HCT116 (cell line): Measurements from ENCODE around the gene SCRN1. TPM values are rescaled to one million over a fixed set of nuclear protein-coding genes. Genes with fewer than 3 reads are reported as not detected.

Source experiments
- ATAC-seq: fragments of 200-7000 bp; cut with Tn5 transposase; 2 replicates; pipeline ENCODE4 v1.9.1; 2020; ENCODE audit warnings: mild to moderate bottlenecking, moderate library complexity
- BruUV-seq: library from RNA; stranded (reverse); fragments of 400-500 nt; replicated peaks from 2 replicates; lab custom pipeline; 2021; lab: Mats Ljungman, UMichigan
- CTCF ChIA-PET: fragments of 300-600 bp; sonication (Branson Sonifier 250); formaldehyde crosslinking; loops from one replicate; lab custom pipeline; 2021; ENCODE audit warnings: antibody characterized with exemption; lab: Charles Lee
- POLR2A ChIA-PET: fragments of 300-600, 350-600 bp; sonication (Branson Sonifier 250); formaldehyde crosslinking; loops from one replicate; lab custom pipeline; 2021; ENCODE audit warnings: antibody characterized with exemption; lab: Charles Lee
- RAD21 ChIA-PET, 2 experiments: fragments of 300-600 bp; sonication (Branson Sonifier 250); formaldehyde crosslinking; loops; one replicate each; lab custom pipeline; 2023; ENCODE audit warnings: low total read pairs in 2 of 2; ENCODE audit not compliant: uncharacterized antibody in 2 of 2, unreplicated experiment in 2 of 2, low non-redundant PET in 1 of 2; lab: Charles Lee
- DNase-seq: peaks from one replicate; pipeline ENCODE4 v3.0.0-alpha.2; 2010; ENCODE audit warnings: low read depth, low spot score
- H2AFZ ChIP-seq: fragments of 200-600 bp; shearing (Covaris generic), sonication (generic); 2 replicates; pipeline ENCODE4 v1.6.1; 2017; ENCODE audit warnings: low read depth, mixed run types, mixed read lengths, antibody characterized with exemption, low read length; ENCODE audit not compliant: poor library complexity, severe bottlenecking
- H3K27ac ChIP-seq: 2 replicates; pipeline ENCODE4 v1.5.1; 2012; ENCODE audit warnings: low read depth, low read length
- H3K27me3 ChIP-seq: fragments of 200-600 bp; sonication (generic); 2 replicates; pipeline ENCODE4 v1.6.1; 2016; ENCODE audit warnings: mixed run types, low read length, mixed read lengths; ENCODE audit not compliant: insufficient read depth
- H3K36me3 ChIP-seq, 2 experiments: fragments of 200-500 bp in 1 of 2; fragments of 200-600 bp in 1 of 2; sonication (Bioruptor generic) in 1 of 2; sonication (generic) in 1 of 2; 2 replicates each; pipeline versions ENCODE4 v1.5.1 to v1.6.1; 2014 to 2016; ENCODE audit warnings: low read length in 2 of 2, inconsistent platforms in 1 of 2, mixed read lengths in 1 of 2, mixed run types in 1 of 2; ENCODE audit not compliant: insufficient read depth in 2 of 2, control insufficient read depth in 1 of 2
- H3K4me1 ChIP-seq, 2 experiments: fragments of 200-600 bp in 1 of 2; sonication (generic) in 1 of 2; 2 replicates each; pipeline versions ENCODE4 v1.5.1 to v1.6.1; 2012 to 2017; ENCODE audit warnings: low read length in 2 of 2, inconsistent platforms in 1 of 2, mild to moderate bottlenecking in 1 of 2, mixed read lengths in 1 of 2, mixed run types in 1 of 2, moderate library complexity in 1 of 2; ENCODE audit not compliant: insufficient read depth in 2 of 2, control insufficient read depth in 1 of 2
- H3K4me2 ChIP-seq: fragments of 200-600 bp; sonication (generic); 2 replicates; pipeline ENCODE4 v1.6.1; 2017; ENCODE audit warnings: mixed run types, low read length, mixed read lengths
- H3K4me3 ChIP-seq, 2 experiments: fragments of 200-600 bp in 1 of 2; sonication (generic) in 1 of 2; replicated peaks in 1 of 2; 2 replicates each; pipeline ENCODE4 v1.5.1; 2011 to 2016; ENCODE audit warnings: low read length in 2 of 2, control low read depth in 1 of 2, low read depth in 1 of 2, mild to moderate bottlenecking in 1 of 2, mixed read lengths in 1 of 2, mixed run types in 1 of 2
- H3K79me2 ChIP-seq: fragments of 200-600 bp; sonication (generic); 2 replicates; pipeline ENCODE4 v1.6.1; 2017; ENCODE audit warnings: mild to moderate bottlenecking, mixed run types, low read length, moderate library complexity, mixed read lengths; ENCODE audit not compliant: insufficient read depth
- H3K9ac ChIP-seq: fragments of 200-600 bp; sonication (generic); 2 replicates; pipeline ENCODE4 v1.6.1; 2016; ENCODE audit warnings: low read length, mixed read lengths
- H3K9me2 ChIP-seq: fragments of 200-600 bp; sonication (generic), shearing (Covaris generic); 2 replicates; pipeline ENCODE4 v1.6.1; 2017; ENCODE audit warnings: mixed run types, mild to moderate bottlenecking, moderate library complexity; ENCODE audit not compliant: insufficient read depth
- H3K9me3 ChIP-seq, 2 experiments: fragments of 200-500 bp in 1 of 2; fragments of 200-600 bp in 1 of 2; sonication (Bioruptor generic) in 1 of 2; sonication (generic) in 1 of 2; 2 replicates each; pipeline ENCODE4 v1.6.1; 2014 to 2017; ENCODE audit warnings: low read length in 2 of 2, mixed read lengths in 2 of 2, inconsistent platforms in 1 of 2, low read depth in 1 of 2, mild to moderate bottlenecking in 1 of 2, mixed run types in 1 of 2, moderate library complexity in 1 of 2; ENCODE audit not compliant: control insufficient read depth in 1 of 2, insufficient read depth in 1 of 2
- H4K20me1 ChIP-seq: fragments of 200-600 bp; sonication (generic), shearing (Covaris generic); 2 replicates; pipeline ENCODE4 v1.6.1; 2017; ENCODE audit warnings: mixed run types, mild to moderate bottlenecking, moderate library complexity; ENCODE audit not compliant: insufficient read depth
- ATF3 ChIP-seq: IDR thresholded peaks from 2 replicates; pipeline ENCODE4 v1.6.1; 2012
- CEBPB ChIP-seq: IDR thresholded peaks from 2 replicates; pipeline ENCODE4 v1.6.1; 2012; ENCODE audit warnings: low read depth
- EGR1 ChIP-seq: IDR thresholded peaks from 2 replicates; pipeline ENCODE4 v1.6.1; 2012; ENCODE audit warnings: low read depth
- ELF1 ChIP-seq: IDR thresholded peaks from 2 replicates; pipeline ENCODE4 v1.6.1; 2012; ENCODE audit warnings: low read depth, borderline replicate concordance
- EZH2 ChIP-seq: fragments of 200-600 bp; sonication (generic); IDR thresholded peaks from 2 replicates; pipeline ENCODE4 v1.6.1; 2017; ENCODE audit warnings: antibody characterized with exemption, mixed run types
- EZH2phosphoT487 ChIP-seq: fragments of 200-600 bp; IDR thresholded peaks from 2 replicates; pipeline ENCODE4 v1.6.1; 2018; ENCODE audit warnings: antibody characterized with exemption, borderline replicate concordance
- FOSL1 ChIP-seq: IDR thresholded peaks from 2 replicates; pipeline ENCODE4 v1.6.1; 2012; ENCODE audit warnings: low read depth
- RAD21 ChIP-seq: IDR thresholded peaks from 2 replicates; pipeline ENCODE4 v1.6.1; 2012; ENCODE audit warnings: low read depth, mild to moderate bottlenecking
- SIN3A ChIP-seq: IDR thresholded peaks from 2 replicates; pipeline ENCODE4 v1.6.1; 2012; ENCODE audit warnings: low read depth
- SP1 ChIP-seq: IDR thresholded peaks from 2 replicates; pipeline ENCODE4 v1.6.1; 2012; ENCODE audit warnings: low read depth
- SRF ChIP-seq: IDR thresholded peaks from 2 replicates; pipeline ENCODE4 v1.6.1; 2012; ENCODE audit warnings: low read depth
- TCF7L2 ChIP-seq: IDR thresholded peaks from 2 replicates; pipeline ENCODE4 v1.7.0; 2011; ENCODE audit warnings: borderline replicate concordance, inconsistent platforms; ENCODE audit not compliant: insufficient read depth, insufficient read length; ENCODE audit errors: extremely low read depth
- YY1 ChIP-seq: IDR thresholded peaks from 2 replicates; pipeline ENCODE4 v1.6.1; 2011; ENCODE audit warnings: low read length, low read depth, moderate library complexity, mild to moderate bottlenecking; ENCODE audit not compliant: insufficient replicate concordance; ENCODE audit errors: extremely low read depth
- ZNF274 ChIP-seq: fragments of 200-500 bp; sonication (Bioruptor generic); IDR thresholded peaks from 2 replicates; pipeline ENCODE4 v1.6.1; 2014; ENCODE audit warnings: mild to moderate bottlenecking, low read depth, low read length, inconsistent platforms
- intact Hi-C: fragments of 100-400 bp; cut with micrococcal nuclease; formaldehyde crosslinking; loops from 2 replicates; pipeline ENCODE4 v1.10.0; 2022
- total RNA-seq: library from RNA; stranded (reverse); gene quantifications from one replicate; pipeline ENCODE4 v1.2.1, GENCODE V29; 2021; ENCODE audit not compliant: unreplicated experiment

SCRN1 gene
- total RNA-seq, 1 experiment from 2014 or later: 76.8 TPM

GRCh38 chr7:29957521-29958310 is 31.9 kb downstream of the SCRN1 start:
- H3K4me2 ChIP-seq: no peak overlapping the region
- RAD21 ChIA-PET: no interaction called here
- H3K36me3 ChIP-seq: peaks cover 7 to 18% of the 10 kb centered on the region in 2 experiments; a peak in 3 of 4 replicates
- TF ChIP-seq CEBPB (no peak), YY1 (no peak), SRF (no peak), TCF7L2 (no peak), EGR1 (no peak), RAD21 (no peak), FOSL1 (no peak), SP1 (no peak), ELF1 (no peak), SIN3A (no peak), EZH2 (no peak)
- H3K9me2 ChIP-seq: no peaks in the 10 kb centered on the region
- BruUV-seq: no TSS peak
- H2AFZ ChIP-seq: no peak overlapping the region
- H3K4me3 ChIP-seq: no peak overlapping the region
- H3K9me3 ChIP-seq: no peaks in the 10 kb centered on the region
- intact Hi-C loops: no loop called here
- ATAC-seq (no peak), DNase-seq (no peak)
- H3K79me2 ChIP-seq: peaks cover 16% of the 10 kb centered on the region; the same call in 1 of the 2 replicates
- H4K20me1 ChIP-seq: no peaks in the 10 kb centered on the region
- H3K27ac ChIP-seq: no peak overlapping the region
- H3K4me1 ChIP-seq: no peaks in the 10 kb centered on the region
- CTCF ChIA-PET: no interaction called here
- no peaks in the 10 kb centered on the region for H3K27me3 ChIP-seq
- POLR2A ChIA-PET: no interaction called here
- H3K9ac ChIP-seq: no peak overlapping the region

GRCh38 chr7:29956487-29956836 is 33.1 kb downstream of the SCRN1 start:
- Histone ChIP-seq H3K4me3 (no peak overlapping the region), H3K9me2 (no peaks in the 10 kb centered on the region), H3K27me3 (no peaks in the 10 kb centered on the region), H3K9ac (no peak overlapping the region), H3K4me2 (no peak overlapping the region), H3K9me3 (no peaks in the 10 kb centered on the region), H4K20me1 (no peaks in the 10 kb centered on the region), H3K36me3 (peaks cover 10 to 24% of the 10 kb centered on the region in 2 experiments; a peak in 3 of 4 replicates), H3K27ac (no peak overlapping the region)
- ChIA-PET CTCF (no interaction called here), POLR2A (no interaction called here), RAD21 (no interaction called here)
- no peak for ATAC-seq
- intact Hi-C loops: no loop called here
- BruUV-seq: no TSS peak
- TF ChIP-seq RAD21: no peak
- no peak for TF ChIP-seq EZH2phosphoT487
- no peak for TF ChIP-seq EZH2
- no peak for TF ChIP-seq FOSL1
- no peak for TF ChIP-seq SRF
- TF ChIP-seq ELF1: no peak
- no peak for TF ChIP-seq ZNF274
- TF ChIP-seq ATF3: no peak
- TF ChIP-seq, all 23 proteins: peak for 0
- H3K4me1 ChIP-seq: no peaks in the 10 kb centered on the region
- no peak overlapping the region for H2AFZ ChIP-seq
- peaks cover 16% of the 10 kb centered on the region; the same call in 1 of the 2 replicates for H3K79me2 ChIP-seq
- no peak for DNase-seq
